Measurements from ENCODE around the gene KCNMA1.

- TF ChIP-seq, protein P1, sequence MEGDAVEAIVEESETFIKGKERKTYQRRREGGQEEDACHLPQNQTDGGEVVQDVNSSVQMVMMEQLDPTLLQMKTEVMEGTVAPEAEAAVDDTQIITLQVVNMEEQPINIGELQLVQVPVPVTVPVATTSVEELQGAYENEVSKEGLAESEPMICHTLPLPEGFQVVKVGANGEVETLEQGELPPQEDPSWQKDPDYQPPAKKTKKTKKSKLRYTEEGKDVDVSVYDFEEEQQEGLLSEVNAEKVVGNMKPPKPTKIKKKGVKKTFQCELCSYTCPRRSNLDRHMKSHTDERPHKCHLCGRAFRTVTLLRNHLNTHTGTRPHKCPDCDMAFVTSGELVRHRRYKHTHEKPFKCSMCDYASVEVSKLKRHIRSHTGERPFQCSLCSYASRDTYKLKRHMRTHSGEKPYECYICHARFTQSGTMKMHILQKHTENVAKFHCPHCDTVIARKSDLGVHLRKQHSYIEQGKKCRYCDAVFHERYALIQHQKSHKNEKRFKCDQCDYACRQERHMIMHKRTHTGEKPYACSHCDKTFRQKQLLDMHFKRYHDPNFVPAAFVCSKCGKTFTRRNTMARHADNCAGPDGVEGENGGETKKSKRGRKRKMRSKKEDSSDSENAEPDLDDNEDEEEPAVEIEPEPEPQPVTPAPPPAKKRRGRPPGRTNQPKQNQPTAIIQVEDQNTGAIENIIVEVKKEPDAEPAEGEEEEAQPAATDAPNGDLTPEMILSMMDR (IDR thresholded peaks at IDR 0.05) = no peak
- no peak for TF ChIP-seq POLR2A (IDR thresholded peaks at IDR 0.05)
Measured at GRCh38 chr10:77433546-77433945, 204.1 kb downstream of the KCNMA1 start.
